Measurements from ENCODE around the gene TTK. TPM values are rescaled to one million over a fixed set of nuclear protein-coding genes. Genes with fewer than 3 reads are reported as not detected.

TTK gene
- polyA plus RNA-seq, 3 donors = not detected

- no peak overlapping the region for H3K27ac Mint-ChIP-seq
Observed at GRCh38 chr6:80091506-80091905, 87.1 kb downstream of the TTK start.

More at GRCh38 chr6:80091506-80091905, 87.1 kb downstream of the TTK start:
- Mint-ChIP-seq H3K9me3 (peaks cover 0 to 2% (median 0%) of the 10 kb centered on the region in 7 donors), H3K4me1 (no peaks in the 10 kb centered on the region), H3K27me3 (ENCODE audit: low read depth in 3 of 3) (peaks cover 3 to 6% (median 5%) of the 10 kb centered on the region in 3 donors), H3K4me3 (no peak overlapping the region), H3K36me3 (no peaks in the 10 kb centered on the region)
- Histone ChIP-seq H3K36me3 (replicated peaks in 1 of 2; ENCODE audit: control insufficient read depth in 1 of 2, insufficient read depth in 2 of 2, low read length in 2 of 2) (no peaks in the 10 kb centered on the region), H3K9me3 (replicated peaks in 1 of 2; ENCODE audit: control insufficient read depth in 1 of 2, insufficient read depth in 1 of 2, low read length in 2 of 2) (no peaks in the 10 kb centered on the region), H3K9ac (ENCODE audit: insufficient read depth, low read length, poor library complexity, severe bottlenecking) (no peak overlapping the region), H3K79me2 (ENCODE audit: insufficient read depth, low read length) (no peaks in the 10 kb centered on the region), H3K4me2 (replicated peaks; ENCODE audit: extremely low read depth, low read length, poor library complexity, severe bottlenecking) (no peak overlapping the region), H3K4me1 (ENCODE audit: control insufficient read depth in 1 of 2, insufficient read depth in 2 of 2, low read length in 2 of 2) (no peaks in the 10 kb centered on the region), H4K20me1 (ENCODE audit: insufficient read depth, low read length) (no peaks in the 10 kb centered on the region), H2AFZ (ENCODE audit: insufficient read depth, low read depth, low read length, poor library complexity, severe bottlenecking) (no peak overlapping the region), H3K27ac (ENCODE audit: low read depth in 1 of 2, low read length in 2 of 2) (no peak overlapping the region), H3K27me3 (ENCODE audit: control insufficient read depth in 2 of 2, insufficient read depth in 2 of 2, low read length in 2 of 2) (peaks cover 0 to 4% of the 10 kb centered on the region in 2 donors), H3K4me3 (replicated peaks in 1 of 3; ENCODE audit: low read depth in 2 of 3, low read length in 3 of 3) (no peak overlapping the region)
- intact Hi-C loops (cut with micrococcal nuclease) = no loop called here
- no peak for TF ChIP-seq CTCF (IDR thresholded peaks at IDR 0.05)
- no peak for DNase-seq

Other genes with a start within 250 kb of the TTK start
- not detected for gene ELOVL4, start 57.1 kb upstream of the TTK start, polyA plus RNA-seq
- 1 to 10 TPM; 1.8 to 4.6 (median 4.0) TPM for gene BCKDHB, start 102.0 kb downstream of the TTK start, polyA plus RNA-seq